Glomerular visceral epithelial cell (primary cell): ENCODE results near the gene FAM185A.
A peak's percentile ranks its signal among the peaks of the same experiment; 100 is the strongest.
"Not testable (repeated sequence)": the region's sequence is repeated elsewhere in the genome, so short reads cannot be mapped to it uniquely, and the experiment has no call there.

Source experiments
- DNase-seq: peaks from one replicate; pipeline ENCODE4 v3.0.0-alpha.2; 2016; ENCODE audit errors: extremely low spot score

FAM185A gene

GRCh38 chr7:102778663-102779062 lies 29.9 kb downstream of the FAM185A start:
- DNase-seq = not testable (repeated sequence)

GRCh38 chr7:102780926-102781325 lies 32.1 kb downstream of the FAM185A start:
- not testable (repeated sequence) for DNase-seq

GRCh38 chr7:102788770-102789169 lies 40.0 kb downstream of the FAM185A start:
- DNase-seq = not testable (repeated sequence)

GRCh38 chr7:102790364-102791100 lies 41.7 kb downstream of the FAM185A start:
- not testable (repeated sequence) for DNase-seq

DNA sequence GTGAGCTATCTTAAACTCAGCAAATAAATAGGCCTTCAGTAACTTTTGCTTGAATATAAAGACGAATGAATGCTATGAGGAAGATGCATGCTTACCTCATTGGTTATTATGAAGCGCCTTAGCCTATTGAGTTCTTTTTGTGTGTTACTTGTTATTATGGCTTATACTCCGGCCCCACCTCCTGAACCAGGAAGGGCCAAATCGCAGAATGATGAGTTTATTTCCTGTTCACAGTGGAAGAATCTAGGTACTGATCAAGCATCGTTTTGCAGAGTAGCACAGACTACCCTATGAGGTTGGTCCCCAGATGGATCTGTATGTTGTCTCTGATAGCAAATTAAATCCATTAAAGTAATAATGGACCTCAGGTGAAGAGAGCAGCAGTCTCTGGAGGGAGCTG lies 42.6 kb downstream of the FAM185A start:
- not testable (repeated sequence) for DNase-seq

DNA sequence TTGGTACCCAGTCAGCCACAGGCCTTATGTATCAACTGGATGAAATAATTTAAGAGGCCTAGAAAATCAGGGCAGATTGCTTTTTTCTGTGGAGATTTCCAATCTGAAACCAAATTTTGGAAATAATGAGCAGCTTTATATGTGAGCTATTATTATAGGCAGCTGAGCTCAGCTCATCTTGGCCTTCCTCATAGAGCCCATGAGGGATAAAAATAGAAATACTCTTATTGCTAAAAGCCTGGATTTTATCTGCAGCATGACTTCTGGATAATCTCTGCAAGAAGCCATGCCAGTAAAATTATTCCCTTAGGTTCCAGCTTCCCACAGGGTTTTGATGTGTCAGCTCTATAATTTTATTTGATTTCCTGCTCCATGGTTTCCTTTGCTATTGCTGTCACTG lies 43.0 kb downstream of the FAM185A start:
- DNase-seq = not testable (repeated sequence)

DNA sequence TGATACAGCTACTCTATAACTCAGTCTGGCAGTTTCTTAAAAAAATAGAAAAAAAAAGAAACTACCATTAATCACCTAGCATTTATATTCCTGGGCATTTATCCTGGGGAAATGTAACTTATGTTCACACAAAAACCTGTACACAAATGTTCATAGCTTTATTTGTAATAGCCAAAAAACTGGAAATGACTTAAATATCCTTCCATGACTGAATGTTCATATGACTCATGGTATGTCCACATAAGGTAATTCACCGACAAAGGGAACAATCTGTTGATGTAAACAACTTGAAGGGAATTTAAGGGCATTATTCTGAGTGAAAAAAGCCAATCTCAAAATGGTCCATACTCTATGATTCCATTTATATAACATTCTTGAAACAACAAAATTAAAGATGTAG lies 45.8 kb downstream of the FAM185A start:
- DNase-seq = not testable (repeated sequence)

DNA sequence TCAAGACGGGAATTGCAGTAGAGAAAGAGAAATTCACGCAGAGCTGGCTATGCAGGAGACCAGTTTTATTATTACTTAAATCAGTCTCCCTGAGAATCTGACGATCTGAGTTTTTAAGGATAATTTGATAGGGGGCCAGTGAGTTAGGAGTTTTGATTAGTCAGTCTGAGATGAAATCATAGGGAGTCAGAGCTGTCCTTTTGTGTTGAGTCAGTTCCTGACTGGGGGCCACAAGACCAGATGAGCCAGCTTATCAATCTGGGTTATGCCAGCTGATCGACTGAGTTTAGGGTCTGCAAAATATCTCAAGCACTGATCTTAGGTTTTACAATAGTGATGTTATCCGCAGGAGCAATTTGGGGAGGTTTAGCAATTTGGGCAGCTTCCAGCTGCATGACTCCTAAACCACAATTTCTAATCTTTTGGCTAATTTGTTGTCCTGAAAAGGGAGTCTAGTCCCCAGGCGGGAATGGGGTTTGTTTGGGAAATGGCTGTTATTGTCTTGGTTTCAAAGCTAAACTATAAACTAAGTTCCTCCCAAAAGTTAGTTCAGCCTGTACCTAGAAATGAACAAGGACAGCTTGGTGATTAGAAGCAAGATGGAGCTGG lies 47.3 kb downstream of the FAM185A start:
- DNase-seq = not testable (repeated sequence)

DNA sequence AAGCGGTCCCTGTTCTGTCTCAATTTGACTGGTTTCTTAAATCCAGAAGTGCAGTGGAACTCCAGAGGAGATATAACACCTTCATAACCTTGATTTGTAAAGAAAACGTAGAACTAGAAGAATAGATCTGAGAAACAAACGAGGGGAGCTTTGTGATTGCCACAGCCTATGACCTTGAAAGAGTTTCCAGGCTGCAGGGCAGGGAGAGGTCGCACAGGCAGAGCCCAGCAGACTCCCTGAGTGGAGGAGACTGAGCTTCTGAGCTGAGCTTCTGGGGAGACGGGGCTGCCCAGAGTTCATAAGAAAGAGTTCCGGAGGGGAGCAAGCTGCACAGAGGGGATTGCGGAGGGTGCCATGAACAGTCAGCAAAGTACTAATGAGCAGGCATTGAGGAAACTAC lies 57.8 kb downstream of the FAM185A start:
- DNase-seq = no peak

DNA sequence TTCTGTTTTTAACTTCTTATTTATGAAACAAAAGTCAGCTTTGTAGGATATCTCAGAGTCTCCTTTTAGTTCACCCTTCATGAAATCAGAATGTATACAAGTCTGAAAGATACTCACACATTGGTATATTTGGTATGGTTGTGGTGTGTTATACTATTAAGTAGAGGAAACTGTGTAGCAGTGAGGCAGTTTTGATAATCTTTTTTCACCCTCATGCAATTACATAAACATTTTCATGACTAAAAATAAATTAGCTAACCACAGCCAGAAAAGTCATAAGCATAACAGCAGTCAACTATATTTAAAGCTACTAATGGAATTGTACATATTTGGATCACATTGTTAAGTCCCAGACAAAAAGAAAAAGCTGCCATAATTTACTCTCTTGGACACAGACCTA lies 62.1 kb downstream of the FAM185A start:
- DNase-seq = no peak

DNA sequence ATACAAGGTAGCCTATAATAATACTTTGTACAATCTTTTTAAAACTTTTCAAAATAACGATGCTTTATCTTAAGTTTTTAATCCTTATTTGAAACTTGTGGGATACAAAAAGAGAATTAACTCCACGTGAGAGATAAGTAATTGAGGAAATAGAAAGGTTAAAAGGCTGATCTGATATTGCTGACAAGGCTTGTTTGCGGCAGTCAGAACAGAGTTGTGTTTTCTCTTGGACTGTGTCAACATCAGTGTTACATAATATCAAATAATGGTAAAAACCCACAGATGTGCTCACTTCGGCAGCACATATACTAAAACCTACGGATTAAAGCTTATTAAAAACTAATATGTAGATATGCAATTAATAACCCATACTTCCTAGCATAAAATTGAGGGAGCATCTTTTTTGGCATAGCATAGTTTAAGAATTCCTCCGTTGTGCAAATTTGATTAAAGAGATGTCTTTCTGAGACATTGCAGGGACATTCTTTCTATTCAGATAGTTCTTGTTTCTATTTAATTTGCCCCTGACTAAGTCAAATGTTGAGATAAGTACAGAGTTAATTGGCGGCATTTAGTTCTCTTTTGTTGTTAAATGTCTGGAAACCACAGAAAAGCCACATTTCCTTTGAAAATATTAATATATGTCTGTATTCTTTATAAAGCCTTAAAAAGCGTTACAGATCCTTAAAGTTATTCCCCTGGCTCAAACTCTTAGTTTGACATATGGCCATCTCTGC lies 63.3 kb downstream of the FAM185A start:
- no peak for DNase-seq

GRCh38 chr7:102813191-102814024 lies 64.6 kb downstream of the FAM185A start:
- no peak for DNase-seq

GRCh38 chr7:102814025-102814471 lies 65.2 kb downstream of the FAM185A start:
- DNase-seq = no peak

- no peak for DNase-seq
Observed at GRCh38 chr7:102817616-102818573, 69.1 kb downstream of the FAM185A start.

DNA sequence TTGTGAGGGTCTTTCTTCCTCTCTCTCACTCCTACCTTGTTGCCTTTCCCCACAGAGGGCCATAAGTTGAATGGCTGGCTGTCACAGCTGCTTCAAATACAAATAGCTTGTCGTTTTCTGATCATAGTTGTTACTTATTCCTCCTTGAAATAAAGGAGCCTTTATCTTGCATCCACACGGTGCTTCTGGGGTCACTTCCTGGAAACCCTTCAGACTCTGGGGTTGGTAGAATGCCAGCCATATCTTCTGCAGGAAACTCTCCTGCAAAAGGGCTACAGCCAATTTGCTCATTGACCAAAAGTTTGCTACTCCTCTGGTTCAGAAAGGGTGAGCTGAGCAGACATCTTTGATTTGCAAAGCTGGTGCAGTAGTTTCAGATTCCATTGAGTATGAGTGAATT lies 70.4 kb downstream of the FAM185A start:
- no peak for DNase-seq

- no peak for DNase-seq
Observed at GRCh38 chr7:102821994-102822747, 73.4 kb downstream of the FAM185A start.

DNA sequence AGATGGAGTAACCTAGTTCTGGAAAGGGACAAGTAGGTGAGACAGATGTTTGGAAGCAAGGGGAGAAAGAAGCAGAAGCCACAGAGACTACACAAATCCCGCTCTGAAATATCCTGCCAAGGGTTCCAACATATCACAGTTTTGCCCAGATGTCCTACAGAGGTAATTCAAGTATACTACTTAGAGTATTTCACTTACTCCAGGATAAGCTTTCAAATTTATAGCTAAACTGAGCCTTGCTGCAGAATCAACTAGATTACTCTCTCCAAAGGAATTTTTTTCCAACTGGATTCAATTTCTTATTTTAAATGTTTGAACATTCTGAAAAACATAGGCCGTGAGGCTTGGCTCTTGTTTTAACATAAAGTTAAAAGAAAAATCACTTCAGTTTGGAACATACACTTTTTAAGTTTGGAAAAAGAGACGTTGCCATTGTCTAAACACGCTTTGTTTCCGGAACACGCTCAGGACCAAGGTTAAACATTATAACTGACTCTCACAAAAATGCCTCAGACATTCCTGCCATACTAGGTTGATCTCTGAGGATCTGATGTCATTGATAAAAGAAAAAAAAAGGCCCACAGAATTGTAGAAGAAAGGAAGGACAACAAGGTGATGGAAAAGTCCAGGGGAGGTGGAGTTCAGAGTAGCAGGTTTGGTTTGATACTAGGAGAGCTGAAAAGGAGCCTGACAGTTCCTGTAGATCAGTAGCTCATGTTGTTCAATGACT lies 74.8 kb downstream of the FAM185A start:
- peak; percentile 69 for DNase-seq

- no peak for DNase-seq
Observed at GRCh38 chr7:102828286-102828685, 79.5 kb downstream of the FAM185A start.

- DNase-seq = no peak
Observed at GRCh38 chr7:102829075-102829474, 80.3 kb downstream of the FAM185A start.
